ENCODE results near the gene OR51V1.

DNA sequence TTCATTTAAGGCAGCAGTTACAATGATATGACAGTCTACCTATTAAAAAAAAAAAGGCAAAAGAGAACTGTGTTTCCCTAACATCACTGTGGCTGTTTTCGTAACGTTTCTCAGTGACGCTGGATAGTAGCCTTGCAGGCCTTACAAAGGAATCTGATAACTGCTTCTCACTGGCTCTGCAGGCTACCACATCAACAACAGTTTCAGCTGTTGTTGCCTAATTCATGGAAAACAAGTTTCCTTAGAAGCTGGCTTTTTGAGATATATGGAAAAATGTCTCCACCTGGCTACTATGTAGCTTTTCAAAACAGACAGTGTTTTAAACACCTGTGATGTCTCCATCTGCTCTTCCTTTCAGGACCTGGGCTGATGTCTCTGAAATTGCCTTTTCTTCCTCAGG is 3.8 kb downstream of the OR51V1 start:
- TF ChIP-seq, protein P1, sequence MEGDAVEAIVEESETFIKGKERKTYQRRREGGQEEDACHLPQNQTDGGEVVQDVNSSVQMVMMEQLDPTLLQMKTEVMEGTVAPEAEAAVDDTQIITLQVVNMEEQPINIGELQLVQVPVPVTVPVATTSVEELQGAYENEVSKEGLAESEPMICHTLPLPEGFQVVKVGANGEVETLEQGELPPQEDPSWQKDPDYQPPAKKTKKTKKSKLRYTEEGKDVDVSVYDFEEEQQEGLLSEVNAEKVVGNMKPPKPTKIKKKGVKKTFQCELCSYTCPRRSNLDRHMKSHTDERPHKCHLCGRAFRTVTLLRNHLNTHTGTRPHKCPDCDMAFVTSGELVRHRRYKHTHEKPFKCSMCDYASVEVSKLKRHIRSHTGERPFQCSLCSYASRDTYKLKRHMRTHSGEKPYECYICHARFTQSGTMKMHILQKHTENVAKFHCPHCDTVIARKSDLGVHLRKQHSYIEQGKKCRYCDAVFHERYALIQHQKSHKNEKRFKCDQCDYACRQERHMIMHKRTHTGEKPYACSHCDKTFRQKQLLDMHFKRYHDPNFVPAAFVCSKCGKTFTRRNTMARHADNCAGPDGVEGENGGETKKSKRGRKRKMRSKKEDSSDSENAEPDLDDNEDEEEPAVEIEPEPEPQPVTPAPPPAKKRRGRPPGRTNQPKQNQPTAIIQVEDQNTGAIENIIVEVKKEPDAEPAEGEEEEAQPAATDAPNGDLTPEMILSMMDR (IDR thresholded peaks at IDR 0.05; ENCODE audit: low read depth, low read length, missing input control), result no peak
- TF ChIP-seq, protein P2, sequence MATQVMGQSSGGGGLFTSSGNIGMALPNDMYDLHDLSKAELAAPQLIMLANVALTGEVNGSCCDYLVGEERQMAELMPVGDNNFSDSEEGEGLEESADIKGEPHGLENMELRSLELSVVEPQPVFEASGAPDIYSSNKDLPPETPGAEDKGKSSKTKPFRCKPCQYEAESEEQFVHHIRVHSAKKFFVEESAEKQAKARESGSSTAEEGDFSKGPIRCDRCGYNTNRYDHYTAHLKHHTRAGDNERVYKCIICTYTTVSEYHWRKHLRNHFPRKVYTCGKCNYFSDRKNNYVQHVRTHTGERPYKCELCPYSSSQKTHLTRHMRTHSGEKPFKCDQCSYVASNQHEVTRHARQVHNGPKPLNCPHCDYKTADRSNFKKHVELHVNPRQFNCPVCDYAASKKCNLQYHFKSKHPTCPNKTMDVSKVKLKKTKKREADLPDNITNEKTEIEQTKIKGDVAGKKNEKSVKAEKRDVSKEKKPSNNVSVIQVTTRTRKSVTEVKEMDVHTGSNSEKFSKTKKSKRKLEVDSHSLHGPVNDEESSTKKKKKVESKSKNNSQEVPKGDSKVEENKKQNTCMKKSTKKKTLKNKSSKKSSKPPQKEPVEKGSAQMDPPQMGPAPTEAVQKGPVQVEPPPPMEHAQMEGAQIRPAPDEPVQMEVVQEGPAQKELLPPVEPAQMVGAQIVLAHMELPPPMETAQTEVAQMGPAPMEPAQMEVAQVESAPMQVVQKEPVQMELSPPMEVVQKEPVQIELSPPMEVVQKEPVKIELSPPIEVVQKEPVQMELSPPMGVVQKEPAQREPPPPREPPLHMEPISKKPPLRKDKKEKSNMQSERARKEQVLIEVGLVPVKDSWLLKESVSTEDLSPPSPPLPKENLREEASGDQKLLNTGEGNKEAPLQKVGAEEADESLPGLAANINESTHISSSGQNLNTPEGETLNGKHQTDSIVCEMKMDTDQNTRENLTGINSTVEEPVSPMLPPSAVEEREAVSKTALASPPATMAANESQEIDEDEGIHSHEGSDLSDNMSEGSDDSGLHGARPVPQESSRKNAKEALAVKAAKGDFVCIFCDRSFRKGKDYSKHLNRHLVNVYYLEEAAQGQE (IDR thresholded peaks at IDR 0.05), result no peak
- no peak for TF ChIP-seq YY1 (IDR thresholded peaks at IDR 0.05)
- TF ChIP-seq RAD21 (IDR thresholded peaks at IDR 0.05), result no peak

Data from liver (tissue), 3 donors.